Chondrocyte (in vitro differentiated cells): Measurements from ENCODE around the gene TMEM45A. TPM values are rescaled to one million over a fixed set of nuclear protein-coding genes. Genes with fewer than 3 reads are reported as not detected.
A peak's percentile ranks its signal among the peaks of the same experiment; 100 is the strongest.
"Not testable (repeated sequence)": the region's sequence is repeated elsewhere in the genome, so short reads cannot be mapped to it uniquely, and the experiment has no call there.

Experiments used
- DNase-seq: peaks from one replicate; pipeline ENCODE4 v3.0.0; 2021; ENCODE audit warnings: mixed read lengths, low spot score
- H3K27ac Mint-ChIP-seq: one replicate; pipeline ENCODE4 v1.8.0; 2021; ENCODE audit warnings: mild to moderate bottlenecking, moderate library complexity, mixed read lengths; ENCODE audit not compliant: unreplicated experiment
- H3K27me3 Mint-ChIP-seq: 2 replicates; pipeline ENCODE4 v1.8.0; 2021; ENCODE audit warnings: low read depth, mixed read lengths
- H3K36me3 Mint-ChIP-seq: 2 replicates; pipeline ENCODE4 v1.8.0; 2021; ENCODE audit warnings: low read depth, mixed read lengths
- H3K4me1 Mint-ChIP-seq: 2 replicates; pipeline ENCODE4 v1.8.0; 2021; ENCODE audit warnings: low read depth, mild to moderate bottlenecking, mixed read lengths
- H3K4me3 Mint-ChIP-seq: one replicate; pipeline ENCODE4 v1.8.0; 2021; ENCODE audit warnings: mild to moderate bottlenecking, moderate library complexity, mixed read lengths; ENCODE audit not compliant: unreplicated experiment
- H3K9me3 Mint-ChIP-seq: 2 replicates; pipeline ENCODE4 v1.8.0; 2021; ENCODE audit warnings: low read depth, mixed read lengths
- CTCF ChIP-seq: fragments of 200-600 bp; sonication (generic); IDR thresholded peaks from 2 replicates; pipeline ENCODE4 v1.5.0; 2021; ENCODE audit warnings: antibody characterized with exemption, mild to moderate bottlenecking, moderate library complexity
- total RNA-seq: library from RNA; stranded (reverse); gene quantifications from 3 replicates; pipeline ENCODE4 v1.2.1, GENCODE V29; 2021

Gene TMEM45A
- total RNA-seq, 1 donor from 2014 or later: 69.1 TPM

DNA sequence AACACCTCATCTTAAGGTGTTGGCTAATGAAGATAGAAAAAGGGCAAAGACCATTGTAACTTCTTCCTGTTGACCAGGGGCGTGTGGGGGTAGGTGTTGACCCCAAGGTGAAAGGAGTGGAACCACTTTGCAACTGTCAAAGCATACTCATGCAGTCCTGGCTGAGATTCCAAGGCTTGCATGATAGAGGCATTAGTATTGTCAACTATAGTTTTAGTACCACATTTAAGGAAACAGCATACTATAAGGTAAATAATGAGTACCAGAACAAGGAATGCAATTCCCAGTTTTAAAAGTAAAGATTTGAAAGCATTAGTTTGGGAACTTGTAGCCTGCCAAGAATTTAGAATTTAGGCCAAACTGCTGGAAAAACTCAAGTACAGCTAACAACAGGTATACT, 89.2 kb downstream of the TMEM45A start:
- Mint-ChIP-seq H3K4me3 (no peak overlapping the region), H3K27me3 (no peaks in the 10 kb centered on the region), H3K36me3 (peaks cover 7% of the 10 kb centered on the region), H3K27ac (peak overlapping the region; percentile 32), H3K9me3 (peaks cover 7% of the 10 kb centered on the region), H3K4me1 (peaks cover 34% of the 10 kb centered on the region)
- TF ChIP-seq CTCF: no peak
- no peak for DNase-seq

DNA sequence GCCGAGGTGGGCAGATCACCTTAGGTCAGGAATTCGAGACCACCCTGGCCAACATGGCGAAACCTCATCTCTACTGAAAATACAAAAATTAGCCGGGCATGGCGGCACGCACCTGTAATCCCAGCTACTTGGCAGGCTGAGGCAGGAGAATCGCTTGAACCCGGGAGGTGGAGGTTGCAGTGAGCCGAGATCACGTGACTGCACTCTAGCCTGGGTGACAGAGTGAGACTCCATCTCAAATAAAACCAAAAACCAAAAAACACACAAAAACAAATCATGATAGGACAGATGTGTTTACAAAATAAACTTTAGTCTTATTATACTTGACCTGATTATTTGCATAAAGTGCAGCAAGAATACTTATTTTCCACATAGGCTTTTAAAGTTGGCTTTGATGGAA, 89.7 kb downstream of the TMEM45A start:
- H3K4me3 Mint-ChIP-seq, H3K9me3 Mint-ChIP-seq, DNase-seq, H3K36me3 Mint-ChIP-seq, H3K27me3 Mint-ChIP-seq: not testable (repeated sequence)
- peak overlapping the region; percentile 75 for H3K27ac Mint-ChIP-seq
- H3K4me1 Mint-ChIP-seq: peaks cover 30% of the 10 kb centered on the region

DNA sequence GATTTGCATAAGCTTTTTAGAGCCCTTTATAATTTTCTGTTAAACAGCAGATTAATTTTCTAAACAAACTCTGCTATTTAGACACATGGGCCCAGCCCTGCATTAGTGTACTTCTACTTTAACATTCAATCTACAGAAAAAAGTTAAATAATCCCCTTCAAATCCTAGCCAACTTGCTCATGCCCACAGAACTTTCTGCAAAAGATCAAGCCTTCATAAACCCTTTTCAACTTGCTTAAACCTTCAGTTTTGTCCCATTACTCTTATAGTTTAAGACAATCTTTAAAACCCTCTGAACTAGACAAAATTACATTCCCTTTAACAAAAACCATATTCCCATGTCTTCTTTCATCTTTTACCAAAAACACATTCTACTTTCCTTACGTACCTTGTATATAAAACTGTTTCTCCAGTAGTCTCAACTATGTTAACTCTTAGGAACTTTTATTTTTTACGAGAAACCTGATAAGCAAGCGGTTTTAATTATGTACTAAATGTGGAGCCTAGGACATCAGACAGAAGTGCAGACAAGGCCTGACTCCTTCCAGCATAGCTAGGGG, 91.8 kb downstream of the TMEM45A start:
- no peaks in the 10 kb centered on the region for H3K27me3 Mint-ChIP-seq
- H3K4me1 Mint-ChIP-seq: peaks cover 27% of the 10 kb centered on the region
- peaks cover 7% of the 10 kb centered on the region for H3K9me3 Mint-ChIP-seq
- H3K4me3 Mint-ChIP-seq: no peak overlapping the region
- peaks cover 2% of the 10 kb centered on the region for H3K36me3 Mint-ChIP-seq
- no peak overlapping the region for H3K27ac Mint-ChIP-seq
- DNase-seq: no peak
- no peak for TF ChIP-seq CTCF

- H3K27ac Mint-ChIP-seq: no peak overlapping the region
- no peak for DNase-seq
- peaks cover 2% of the 10 kb centered on the region for H3K36me3 Mint-ChIP-seq
These were observed 94.4 kb downstream of the TMEM45A start for GRCh38 chr3:100586832-100587231.

DNA sequence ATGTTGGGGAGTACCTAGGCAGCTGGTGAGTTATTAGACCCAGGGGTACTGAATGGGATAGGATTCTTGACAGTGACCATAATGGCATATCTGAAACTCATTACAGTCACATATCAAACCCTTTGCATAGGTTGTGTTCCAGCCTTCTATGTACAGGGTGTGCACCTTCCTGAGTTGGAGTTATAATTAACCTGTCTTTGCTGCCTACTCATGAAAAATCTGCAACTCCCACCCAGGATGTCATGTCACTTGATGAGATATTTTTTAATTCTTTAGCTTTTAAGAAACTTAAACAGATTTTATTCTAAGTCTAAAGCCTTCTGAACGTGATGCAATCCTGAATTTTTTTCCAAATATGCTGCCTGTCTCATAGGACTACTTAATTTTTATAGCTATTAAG, 95.8 kb downstream of the TMEM45A start:
- Mint-ChIP-seq H3K4me1 (peaks cover 5% of the 10 kb centered on the region), H3K27ac (no peak overlapping the region), H3K27me3 (no peaks in the 10 kb centered on the region), H3K36me3 (peaks cover 2% of the 10 kb centered on the region), H3K4me3 (no peak overlapping the region), H3K9me3 (peaks cover 4% of the 10 kb centered on the region)
- no peak for DNase-seq
- no peak for TF ChIP-seq CTCF

More at GRCh38 chr3:100586832-100587231, 94.4 kb downstream of the TMEM45A start:
- Mint-ChIP-seq H3K4me1 (peaks cover 18% of the 10 kb centered on the region), H3K27me3 (no peaks in the 10 kb centered on the region), H3K4me3 (no peak overlapping the region), H3K9me3 (peaks cover 7% of the 10 kb centered on the region)
- no peak for TF ChIP-seq CTCF

GRCh38 chr3:100590114-100590839, 97.9 kb downstream of the TMEM45A start:
- H3K27me3 Mint-ChIP-seq: peaks cover 6% of the 10 kb centered on the region
- peaks cover 5% of the 10 kb centered on the region for H3K4me1 Mint-ChIP-seq
- peaks cover 2% of the 10 kb centered on the region for H3K36me3 Mint-ChIP-seq
- H3K27ac Mint-ChIP-seq: peak overlapping the region; percentile 5
- DNase-seq: no peak
- no peaks in the 10 kb centered on the region for H3K9me3 Mint-ChIP-seq
- TF ChIP-seq CTCF: peak; percentile 98
- H3K4me3 Mint-ChIP-seq: peak overlapping the region; percentile 52
